HG02571 (cell line): Measurements from ENCODE around the gene RAVER2.
"Not testable (repeated sequence)": the region's sequence is repeated elsewhere in the genome, so short reads cannot be mapped to it uniquely, and the experiment has no call there.

Experiments
- ATAC-seq: cut with Tn5 transposase; IDR thresholded peaks from one replicate; pipeline ENCODE4 v1.9.1; 2021; ENCODE audit warnings: mild to moderate bottlenecking, moderate library complexity; ENCODE audit not compliant: unreplicated experiment

Gene RAVER2, protein sequence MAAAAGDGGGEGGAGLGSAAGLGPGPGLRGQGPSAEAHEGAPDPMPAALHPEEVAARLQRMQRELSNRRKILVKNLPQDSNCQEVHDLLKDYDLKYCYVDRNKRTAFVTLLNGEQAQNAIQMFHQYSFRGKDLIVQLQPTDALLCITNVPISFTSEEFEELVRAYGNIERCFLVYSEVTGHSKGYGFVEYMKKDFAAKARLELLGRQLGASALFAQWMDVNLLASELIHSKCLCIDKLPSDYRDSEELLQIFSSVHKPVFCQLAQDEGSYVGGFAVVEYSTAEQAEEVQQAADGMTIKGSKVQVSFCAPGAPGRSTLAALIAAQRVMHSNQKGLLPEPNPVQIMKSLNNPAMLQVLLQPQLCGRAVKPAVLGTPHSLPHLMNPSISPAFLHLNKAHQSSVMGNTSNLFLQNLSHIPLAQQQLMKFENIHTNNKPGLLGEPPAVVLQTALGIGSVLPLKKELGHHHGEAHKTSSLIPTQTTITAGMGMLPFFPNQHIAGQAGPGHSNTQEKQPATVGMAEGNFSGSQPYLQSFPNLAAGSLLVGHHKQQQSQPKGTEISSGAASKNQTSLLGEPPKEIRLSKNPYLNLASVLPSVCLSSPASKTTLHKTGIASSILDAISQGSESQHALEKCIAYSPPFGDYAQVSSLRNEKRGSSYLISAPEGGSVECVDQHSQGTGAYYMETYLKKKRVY

GRCh38 chr1:64744492-64745180 is at the start of gene RAVER2:
Gene RAVER2, plus strand, starts transcription at chr1:64745075. Its CDS starts 98 bp downstream, at chr1:64745173.
- peak; percentile 53 for ATAC-seq

DNA sequence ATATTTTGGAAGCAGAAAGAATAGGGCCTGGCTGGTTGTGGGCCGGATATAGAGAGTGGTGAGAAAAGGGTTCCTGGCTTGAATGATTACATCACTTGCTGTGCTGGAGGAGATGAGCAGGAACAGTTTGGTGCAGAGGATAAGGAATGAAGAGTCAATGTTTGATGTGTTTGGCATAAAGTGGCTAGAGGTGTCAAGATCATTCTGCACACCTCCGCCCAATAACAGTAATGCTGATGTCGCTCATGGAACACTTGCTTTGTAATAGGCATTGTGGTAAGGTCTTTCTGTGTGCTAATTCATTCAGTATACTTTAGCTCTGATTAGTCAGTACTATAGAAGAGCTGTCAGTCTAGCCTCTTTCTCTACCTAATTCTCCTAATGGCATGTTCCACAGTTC is 48.0 kb upstream of the RAVER2 start:
- ATAC-seq, result no peak

DNA sequence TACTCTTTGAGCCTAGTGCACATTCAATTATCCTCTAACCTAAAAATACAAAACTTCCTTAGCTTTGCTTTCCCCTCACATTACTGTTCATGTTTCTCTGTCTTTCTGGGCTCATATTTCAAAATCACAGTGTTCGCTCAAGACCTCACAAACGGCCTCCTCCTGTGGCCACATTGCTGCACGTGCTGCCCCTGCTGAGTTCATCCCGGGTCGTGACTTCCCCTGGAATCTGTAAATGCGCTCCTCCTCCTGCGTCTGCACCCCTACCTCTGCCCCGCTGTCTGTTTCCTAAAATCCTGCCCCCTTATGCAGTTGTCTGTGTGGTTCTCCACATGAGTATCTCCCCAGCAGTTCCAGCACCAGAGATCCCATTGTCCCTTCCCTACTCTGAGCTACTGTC is 45.5 kb upstream of the RAVER2 start:
- no peak for ATAC-seq

GRCh38 chr1:64701071-64701470 is 43.8 kb upstream of the RAVER2 start:
- ATAC-seq, result no peak

DNA sequence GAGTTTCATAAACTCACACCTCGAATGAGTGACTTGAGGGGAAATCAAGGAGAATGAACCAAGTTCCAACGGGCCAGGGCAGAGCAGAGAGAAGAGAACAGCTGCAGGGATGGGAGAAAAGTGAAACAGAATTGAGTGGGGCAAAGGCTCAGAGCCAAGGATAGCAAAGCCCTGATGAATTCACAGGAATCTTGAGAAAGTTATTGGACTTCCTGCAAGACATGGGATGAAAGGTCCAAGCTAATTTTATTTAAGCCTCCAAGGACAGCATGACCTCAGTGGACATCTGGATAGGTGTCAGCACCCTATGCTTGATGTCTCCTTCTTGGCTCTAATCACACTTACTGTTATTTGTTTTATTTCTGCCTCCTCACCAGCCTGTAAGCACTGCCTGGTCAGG is 43.0 kb upstream of the RAVER2 start:
- ATAC-seq, result no peak

- ATAC-seq, result not testable (repeated sequence)
Observed at GRCh38 chr1:64702670-64703069, 42.2 kb upstream of the RAVER2 start.

DNA sequence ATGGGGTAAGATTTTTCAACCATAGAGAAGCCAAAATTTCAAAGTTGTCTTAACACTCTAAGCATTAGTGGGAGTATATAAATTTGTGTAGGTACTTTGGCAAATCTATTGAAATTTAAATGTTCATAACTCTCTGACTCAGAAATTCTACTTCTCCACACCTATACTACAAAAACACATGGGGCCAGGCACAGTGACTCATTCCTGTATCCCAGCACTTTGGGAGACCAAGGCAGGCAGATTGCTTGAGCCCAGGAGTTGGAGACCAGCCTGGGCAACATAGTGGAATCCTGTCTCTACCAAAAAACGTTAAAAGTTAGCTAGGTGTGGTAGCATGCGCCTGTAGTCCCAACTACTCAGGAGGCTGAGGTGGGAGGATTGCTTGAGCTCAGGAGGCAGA is 41.3 kb upstream of the RAVER2 start:
- ATAC-seq, result no peak

- no peak for ATAC-seq
Observed at GRCh38 chr1:64705591-64705990, 39.3 kb upstream of the RAVER2 start.

GRCh38 chr1:64711266-64711665 is 33.6 kb upstream of the RAVER2 start:
- ATAC-seq, result no peak

- ATAC-seq, result no peak
Observed at GRCh38 chr1:64712049-64712448, 32.8 kb upstream of the RAVER2 start.

DNA sequence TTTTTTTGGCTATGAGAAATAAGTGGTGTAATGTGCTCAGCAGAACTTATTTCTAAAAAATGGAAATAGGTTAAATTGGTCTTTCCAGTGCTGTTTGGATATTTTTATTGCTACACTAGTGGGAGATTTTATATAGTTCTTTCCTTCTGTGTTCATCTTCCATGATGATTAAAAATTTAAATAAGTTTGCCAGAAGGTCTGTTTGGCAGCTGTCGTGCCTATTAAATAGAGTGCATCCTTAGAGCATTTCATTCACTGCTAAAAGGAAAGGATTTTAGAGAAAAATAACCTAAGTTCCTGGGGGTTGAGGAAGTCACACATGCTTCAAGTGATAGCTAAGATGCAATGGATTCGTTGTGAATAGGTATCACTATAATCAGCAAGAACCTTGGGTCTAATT is 29.7 kb upstream of the RAVER2 start:
- no peak for ATAC-seq

GRCh38 chr1:64721135-64721534 is 23.7 kb upstream of the RAVER2 start:
- ATAC-seq, result no peak

DNA sequence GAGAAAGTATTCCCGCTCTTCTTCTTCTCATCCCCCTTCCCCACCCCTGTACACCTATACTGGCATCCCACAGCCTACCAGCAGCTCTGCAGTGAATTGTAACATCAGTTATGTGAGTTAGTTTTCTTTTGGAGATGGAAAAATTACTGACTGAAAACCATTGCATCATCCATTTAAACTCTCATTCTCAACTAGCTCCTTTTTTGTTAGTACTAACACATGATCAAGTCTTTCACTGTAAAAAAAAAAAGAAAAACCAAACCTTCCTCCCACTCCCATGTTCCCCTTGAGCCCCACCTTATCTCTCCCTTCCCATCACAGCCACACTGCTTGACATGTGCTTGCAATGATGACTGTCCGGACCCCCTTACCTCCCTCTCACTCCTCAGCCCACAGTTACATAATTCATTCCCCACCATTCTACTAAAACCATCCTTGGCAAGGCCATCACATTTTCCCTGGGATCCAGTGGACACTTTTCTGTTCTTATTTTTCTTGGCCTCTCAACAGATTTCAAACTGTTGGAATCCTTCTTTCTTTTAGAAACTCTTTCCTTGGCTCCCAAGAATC is 23.2 kb upstream of the RAVER2 start:
- no peak for ATAC-seq

GRCh38 chr1:64727861-64728260 is 17.0 kb upstream of the RAVER2 start:
- ATAC-seq, result no peak

DNA sequence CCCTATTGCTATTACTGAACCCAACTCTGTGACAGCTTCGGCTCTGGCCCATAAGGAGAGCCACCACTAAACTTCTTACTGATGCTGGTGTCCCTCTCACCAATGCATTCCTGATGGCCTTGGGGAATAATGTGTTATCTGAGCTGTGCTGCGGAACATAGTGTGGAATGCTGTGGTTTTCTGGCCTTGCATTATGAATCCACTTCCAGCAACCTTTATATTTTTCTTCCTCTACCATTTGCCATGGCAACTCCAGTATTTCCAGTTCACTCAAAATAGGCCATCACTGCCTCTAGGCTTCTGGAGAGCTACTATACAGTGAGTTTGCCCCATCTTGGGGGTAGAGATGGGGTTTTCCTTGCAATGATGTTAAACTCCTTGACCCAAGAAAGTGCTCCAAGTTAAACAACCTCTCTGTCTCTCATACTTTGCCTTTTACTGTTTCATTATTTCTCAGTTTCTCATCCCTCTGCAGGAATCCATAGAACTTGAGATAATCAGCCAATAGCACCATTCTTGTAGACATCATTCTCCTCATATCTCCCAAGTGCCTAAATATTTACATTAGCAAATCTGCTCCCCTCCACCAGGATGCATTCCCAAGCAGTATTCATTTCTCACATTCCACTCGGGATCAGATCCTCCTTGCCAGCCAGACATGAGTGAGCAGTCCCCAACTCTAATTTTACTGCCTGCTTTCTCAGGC is 11.1 kb upstream of the RAVER2 start:
- ATAC-seq, result no peak

- ATAC-seq, result no peak
Observed at GRCh38 chr1:64734287-64734652, 10.6 kb upstream of the RAVER2 start.

GRCh38 chr1:64740687-64741086 is 4.2 kb upstream of the RAVER2 start:
- not testable (repeated sequence) for ATAC-seq

DNA sequence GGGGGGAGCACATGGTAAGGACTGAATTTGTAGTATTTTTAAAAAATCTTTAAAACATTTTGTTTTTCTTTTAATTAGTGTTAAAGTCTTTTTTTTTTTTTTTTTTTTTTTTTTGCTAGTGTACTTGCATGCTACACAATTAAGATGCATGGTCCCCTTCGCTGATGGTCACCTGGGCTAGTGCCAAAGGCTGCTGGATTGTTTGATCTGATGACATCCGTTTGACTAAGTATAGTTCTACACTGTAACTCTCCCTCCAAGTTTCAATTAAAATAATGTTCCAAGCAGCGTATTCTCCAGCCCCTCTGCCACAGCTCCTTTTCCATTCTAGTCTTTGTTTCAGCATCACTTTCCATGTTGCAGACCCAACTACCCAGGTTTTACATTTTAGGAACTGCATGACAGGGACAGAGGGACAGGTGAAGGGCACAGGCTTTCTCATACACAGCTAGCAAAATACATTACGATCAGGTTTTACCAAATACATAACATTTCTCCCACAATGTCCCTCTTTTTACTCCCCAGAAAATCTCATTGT is 852 bp upstream of the RAVER2 start:
- ATAC-seq, result no peak

- ATAC-seq, result peak; percentile 12
Observed at GRCh38 chr1:64745181-64745985, 508 bp downstream of the RAVER2 start.
